HepG2 (cell line): ENCODE data around the gene RHBDD3. TPM values are rescaled to one million over a fixed set of nuclear protein-coding genes. Genes with fewer than 3 reads are reported as not detected.
A peak's percentile ranks its signal among the peaks of the same experiment; 100 is the strongest.

Source experiments
- ARNTL ChIP-seq: sonication (generic); formaldehyde crosslinking; IDR thresholded peaks from 2 replicates; pipeline ENCODE4 v1.4.0; 2020; ENCODE audit warnings: mild to moderate bottlenecking, missing genetic modification reagents
- KDM2A ChIP-seq: sonication (generic); formaldehyde crosslinking; IDR thresholded peaks from 2 replicates; pipeline ENCODE4 v1.4.0; 2020; ENCODE audit warnings: low read depth, missing genetic modification reagents, borderline replicate concordance
- MYPOP ChIP-seq: sonication (generic); formaldehyde crosslinking; IDR thresholded peaks from 2 replicates; pipeline ENCODE4 v1.8.1; 2023; ENCODE audit warnings: mild to moderate bottlenecking, moderate library complexity, missing genetic modification reagents
- NR2F6 ChIP-seq, 2 experiments: IDR thresholded peaks; 2 replicates each; pipeline ENCODE4 v1.6.1; 2016; ENCODE audit warnings: antibody characterized with exemption in 1 of 2, mild to moderate bottlenecking in 1 of 2
- PRPF4 ChIP-seq: fragments of 200-400 bp; formaldehyde crosslinking; IDR thresholded peaks from 2 replicates; pipeline ENCODE4 v1.6.1; 2016; ENCODE audit warnings: low read length, low read depth; ENCODE audit not compliant: poor library complexity, severe bottlenecking
- RARG ChIP-seq: sonication (generic); formaldehyde crosslinking; IDR thresholded peaks from 2 replicates; pipeline ENCODE4 v1.4.0; 2020; ENCODE audit warnings: low read depth, mild to moderate bottlenecking, missing genetic modification reagents
- SNAI1 ChIP-seq: sonication (generic); formaldehyde crosslinking; IDR thresholded peaks from 2 replicates; pipeline ENCODE4 v1.5.0; 2020; ENCODE audit warnings: mild to moderate bottlenecking, missing genetic modification reagents, borderline replicate concordance
- SP140L ChIP-seq: sonication (generic); formaldehyde crosslinking; IDR thresholded peaks from 2 replicates; pipeline ENCODE4 v1.4.0; 2020; ENCODE audit warnings: missing genetic modification reagents, borderline replicate concordance
- STAT6 ChIP-seq: sonication (generic); formaldehyde crosslinking; IDR thresholded peaks from 2 replicates; pipeline ENCODE4 v1.4.0; 2020; ENCODE audit warnings: missing genetic modification reagents, mild to moderate bottlenecking, borderline replicate concordance
- ZBTB34 ChIP-seq: sonication (generic); formaldehyde crosslinking; IDR thresholded peaks from 2 replicates; pipeline ENCODE4 v1.8.0; 2022; ENCODE audit warnings: mild to moderate bottlenecking, missing genetic modification reagents
- ZBTB40 ChIP-seq, 2 experiments: fragments of 450-650 bp in 1 of 2; sonication (generic) in 1 of 2; formaldehyde crosslinking in 1 of 2; IDR thresholded peaks; 2 replicates each; pipeline versions ENCODE4 v1.6.1 to v1.8.0; 2016 to 2022; ENCODE audit warnings: antibody characterized with exemption in 1 of 2, mild to moderate bottlenecking in 1 of 2, missing genetic modification reagents in 1 of 2
- ZEB1 ChIP-seq: IDR thresholded peaks from 2 replicates; pipeline ENCODE4 v1.6.1; 2012; ENCODE audit warnings: mild to moderate bottlenecking, low read depth, inconsistent platforms; ENCODE audit not compliant: insufficient replicate concordance
- ZNF724P ChIP-seq: sonication (generic); formaldehyde crosslinking; IDR thresholded peaks from 2 replicates; pipeline ENCODE4 v1.8.0; 2022; ENCODE audit warnings: missing genetic modification reagents, borderline replicate concordance
- polyA plus RNA-seq, 8 experiments: library from polyadenylated mRNA; depleted of rRNA in 3 of 8; stranded (reverse) in 7 of 8; unstranded in 1 of 8; fragments of >200 nt; fragmentation: Illumina TruSeq in 4 of 8; extraction: Trizol in 4 of 8; gene quantifications; 2 replicates each; pipeline versions ENCODE4 v1.2.1 to v1.2.3, GENCODE V29; 2011 to 2016; ENCODE audit warnings: low read depth in 4 of 8, missing spikeins in 1 of 8, mixed read lengths in 1 of 8; ENCODE audit not compliant: insufficient read depth in 1 of 8
- total RNA-seq, 5 experiments: library from RNA; depleted of rRNA; stranded (reverse); fragments of >200 nt; fragmentation: Illumina TruSeq; extraction: Trizol; gene quantifications; 2 replicates each; pipeline ENCODE4 v1.2.3, GENCODE V29; 2016; ENCODE audit warnings: low read depth in 1 of 5

The RHBDD3 gene
- total and polyA plus RNA-seq, 2 of the 13 experiments (the other 11 are each of a cell fraction or from before 2014, with no cell fraction given), result 12.1 to 26.7 TPM

- TF ChIP-seq SP140L (CRISPR knock-in tag), result no peak
- TF ChIP-seq PRPF4, result no peak
- TF ChIP-seq KDM2A (CRISPR knock-in tag), result no peak
- no peak for TF ChIP-seq RARG
- TF ChIP-seq ZBTB40 (IDR thresholded peaks at IDR 0.05), result peak; percentile 41; the same call in 1 of the 2 replicates
- no peak for TF ChIP-seq ZBTB40 (CRISPR knock-in tag; IDR thresholded peaks at IDR 0.05)
- TF ChIP-seq SNAI1, result 0 out of 2 replicates have a peak, but pooled peaks have one; percentile 51
- TF ChIP-seq ZEB1, result no peak
- TF ChIP-seq ZNF724P, result no peak
- no peak for TF ChIP-seq MYPOP
- TF ChIP-seq ZBTB34 (CRISPR knock-in tag), result no peak
- no peak for TF ChIP-seq ARNTL (CRISPR knock-in tag)
- TF ChIP-seq NR2F6 (IDR thresholded peaks at IDR 0.05), result no peak
- TF ChIP-seq NR2F6 (CRISPR knock-in tag; IDR thresholded peaks at IDR 0.05), result no peak
- TF ChIP-seq STAT6 (CRISPR knock-in tag), result no peak
Measured at GRCh38 chr22:29269731-29270474, 2.1 kb upstream of the RHBDD3 start (continued).
